ENCODE measurements around the gene LRP1B.

Gene LRP1B

DNA sequence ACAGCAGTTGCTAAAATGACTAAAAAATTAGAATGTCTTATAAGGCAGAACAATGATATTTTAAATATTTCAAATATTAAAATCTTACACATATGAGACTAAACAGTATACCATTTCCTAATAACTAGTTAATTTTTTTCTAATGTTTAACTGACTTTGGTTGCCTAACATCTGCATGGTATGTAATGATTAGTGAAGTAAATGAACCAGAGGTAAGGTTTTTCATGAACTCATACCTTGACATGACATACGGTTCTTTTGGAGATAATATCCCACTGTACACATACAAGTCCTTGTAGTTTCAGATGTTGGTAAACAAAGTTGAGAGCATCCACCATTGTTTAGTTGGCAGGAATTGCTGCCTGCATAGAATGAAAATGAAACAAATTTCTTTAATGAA, 1360.2 kb downstream of the LRP1B start:
- TF ChIP-seq TAF1 (IDR thresholded peaks at IDR 0.05; ENCODE audit: low read depth), result no peak
- TF ChIP-seq RAD21 (IDR thresholded peaks at IDR 0.05; ENCODE audit: low read depth), result no peak
- TF ChIP-seq EGR1 (IDR thresholded peaks at IDR 0.05), result no peak
- TF ChIP-seq ZBTB7A (IDR thresholded peaks at IDR 0.05; ENCODE audit: low read depth), result no peak

- TF ChIP-seq, protein P1, sequence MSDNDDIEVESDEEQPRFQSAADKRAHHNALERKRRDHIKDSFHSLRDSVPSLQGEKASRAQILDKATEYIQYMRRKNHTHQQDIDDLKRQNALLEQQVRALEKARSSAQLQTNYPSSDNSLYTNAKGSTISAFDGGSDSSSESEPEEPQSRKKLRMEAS (IDR thresholded peaks at IDR 0.05), result no peak
Observed at GRCh38 chr2:140761807-140762206, 1369.0 kb downstream of the LRP1B start.

DNA sequence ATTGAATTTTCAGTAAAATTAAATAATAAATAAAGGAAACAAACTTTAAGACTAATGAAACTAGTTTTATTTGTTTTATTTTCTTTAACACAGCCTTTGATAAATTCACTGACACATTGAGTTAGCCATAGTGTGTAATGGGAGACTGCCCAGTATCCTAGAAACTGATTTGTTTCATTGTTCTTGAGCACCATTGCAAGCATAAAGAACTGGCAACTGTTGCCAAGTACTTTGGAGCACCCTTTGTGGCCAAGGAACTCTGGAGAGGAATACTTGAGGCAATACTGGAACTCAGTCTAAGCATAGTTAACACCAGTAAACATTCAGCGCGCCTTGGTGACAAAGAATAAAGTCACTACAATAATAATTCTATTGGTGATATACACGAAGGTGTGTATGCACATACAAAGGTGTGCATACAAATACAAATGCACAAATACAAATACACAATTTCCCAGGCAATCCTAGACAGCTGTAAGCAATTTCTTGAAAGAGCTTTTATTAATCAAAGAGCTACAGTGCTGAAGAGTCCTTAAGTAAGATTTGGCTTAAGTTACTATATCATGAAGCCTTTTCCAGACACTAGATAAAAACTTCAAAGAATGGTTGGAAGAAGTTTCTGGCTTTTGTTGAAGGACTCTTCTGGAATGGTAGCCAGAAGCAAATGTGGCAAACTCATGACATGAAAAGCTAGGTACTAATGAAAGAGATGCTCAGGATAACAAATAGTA, 1371.2 kb downstream of the LRP1B start:
- TF ChIP-seq YY1 (IDR thresholded peaks at IDR 0.05; ENCODE audit: low read depth), result no peak
- 0 out of 2 replicates have a peak, but pooled peaks have one; percentile 33 for TF ChIP-seq EP300 (IDR thresholded peaks at IDR 0.05; ENCODE audit: borderline replicate concordance)
- TF ChIP-seq, protein P2, sequence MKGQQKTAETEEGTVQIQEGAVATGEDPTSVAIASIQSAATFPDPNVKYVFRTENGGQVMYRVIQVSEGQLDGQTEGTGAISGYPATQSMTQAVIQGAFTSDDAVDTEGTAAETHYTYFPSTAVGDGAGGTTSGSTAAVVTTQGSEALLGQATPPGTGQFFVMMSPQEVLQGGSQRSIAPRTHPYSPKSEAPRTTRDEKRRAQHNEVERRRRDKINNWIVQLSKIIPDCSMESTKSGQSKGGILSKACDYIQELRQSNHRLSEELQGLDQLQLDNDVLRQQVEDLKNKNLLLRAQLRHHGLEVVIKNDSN (IDR thresholded peaks at IDR 0.05), result no peak
- peak; percentile 75 for TF ChIP-seq NFIC (IDR thresholded peaks at IDR 0.05)
- TF ChIP-seq, protein P1 (IDR thresholded peaks at IDR 0.05), result no peak
- TF ChIP-seq CEBPB (IDR thresholded peaks at IDR 0.05), result no peak
- TF ChIP-seq CREB1 (IDR thresholded peaks at IDR 0.05; ENCODE audit: low read depth), result no peak

DNA sequence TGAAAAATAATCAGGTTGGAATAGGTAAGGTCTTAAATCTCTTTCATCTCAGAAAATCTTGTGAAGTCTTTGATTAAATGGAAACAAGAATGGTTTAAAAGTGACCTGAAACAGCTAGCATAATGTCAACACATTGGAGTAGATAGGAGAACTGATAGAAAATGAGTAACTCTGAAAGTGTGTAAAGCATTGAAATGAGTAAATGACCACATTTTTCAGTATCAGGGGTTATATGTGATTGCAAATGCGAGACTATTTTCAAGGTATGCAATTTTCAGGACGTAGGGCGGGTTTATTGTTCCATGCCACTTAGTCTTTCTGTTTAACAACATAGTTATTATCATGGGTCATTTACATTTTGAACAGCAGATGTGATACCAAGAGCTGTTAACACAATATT, 1383.2 kb downstream of the LRP1B start:
- TF ChIP-seq ZBTB7A (IDR thresholded peaks at IDR 0.05; ENCODE audit: low read depth), result no peak
- TF ChIP-seq, protein P3, sequence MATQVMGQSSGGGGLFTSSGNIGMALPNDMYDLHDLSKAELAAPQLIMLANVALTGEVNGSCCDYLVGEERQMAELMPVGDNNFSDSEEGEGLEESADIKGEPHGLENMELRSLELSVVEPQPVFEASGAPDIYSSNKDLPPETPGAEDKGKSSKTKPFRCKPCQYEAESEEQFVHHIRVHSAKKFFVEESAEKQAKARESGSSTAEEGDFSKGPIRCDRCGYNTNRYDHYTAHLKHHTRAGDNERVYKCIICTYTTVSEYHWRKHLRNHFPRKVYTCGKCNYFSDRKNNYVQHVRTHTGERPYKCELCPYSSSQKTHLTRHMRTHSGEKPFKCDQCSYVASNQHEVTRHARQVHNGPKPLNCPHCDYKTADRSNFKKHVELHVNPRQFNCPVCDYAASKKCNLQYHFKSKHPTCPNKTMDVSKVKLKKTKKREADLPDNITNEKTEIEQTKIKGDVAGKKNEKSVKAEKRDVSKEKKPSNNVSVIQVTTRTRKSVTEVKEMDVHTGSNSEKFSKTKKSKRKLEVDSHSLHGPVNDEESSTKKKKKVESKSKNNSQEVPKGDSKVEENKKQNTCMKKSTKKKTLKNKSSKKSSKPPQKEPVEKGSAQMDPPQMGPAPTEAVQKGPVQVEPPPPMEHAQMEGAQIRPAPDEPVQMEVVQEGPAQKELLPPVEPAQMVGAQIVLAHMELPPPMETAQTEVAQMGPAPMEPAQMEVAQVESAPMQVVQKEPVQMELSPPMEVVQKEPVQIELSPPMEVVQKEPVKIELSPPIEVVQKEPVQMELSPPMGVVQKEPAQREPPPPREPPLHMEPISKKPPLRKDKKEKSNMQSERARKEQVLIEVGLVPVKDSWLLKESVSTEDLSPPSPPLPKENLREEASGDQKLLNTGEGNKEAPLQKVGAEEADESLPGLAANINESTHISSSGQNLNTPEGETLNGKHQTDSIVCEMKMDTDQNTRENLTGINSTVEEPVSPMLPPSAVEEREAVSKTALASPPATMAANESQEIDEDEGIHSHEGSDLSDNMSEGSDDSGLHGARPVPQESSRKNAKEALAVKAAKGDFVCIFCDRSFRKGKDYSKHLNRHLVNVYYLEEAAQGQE (IDR thresholded peaks at IDR 0.05; ENCODE audit: low read depth), result no peak
- TF ChIP-seq TCF12 (IDR thresholded peaks at IDR 0.05; ENCODE audit: low read depth), result no peak
- no peak for TF ChIP-seq RAD21 (IDR thresholded peaks at IDR 0.05; ENCODE audit: low read depth)
- TF ChIP-seq NFIC (IDR thresholded peaks at IDR 0.05), result no peak
- no peak for TF ChIP-seq EGR1 (IDR thresholded peaks at IDR 0.05)
- no peak for TF ChIP-seq TAF1 (IDR thresholded peaks at IDR 0.05; ENCODE audit: low read depth)
- no peak for TF ChIP-seq FOXM1 (IDR thresholded peaks at IDR 0.05; ENCODE audit: borderline replicate concordance, low read depth)
- no peak for TF ChIP-seq CREB1 (IDR thresholded peaks at IDR 0.05; ENCODE audit: low read depth)
- TF ChIP-seq, protein P1 (IDR thresholded peaks at IDR 0.05), result no peak
- TF ChIP-seq, protein P2 (IDR thresholded peaks at IDR 0.05), result no peak
- no peak for TF ChIP-seq EP300 (IDR thresholded peaks at IDR 0.05; ENCODE audit: borderline replicate concordance)
- no peak for TF ChIP-seq YY1 (IDR thresholded peaks at IDR 0.05; ENCODE audit: low read depth)
- TF ChIP-seq CEBPB (IDR thresholded peaks at IDR 0.05), result no peak
- TF ChIP-seq TEAD4 (IDR thresholded peaks at IDR 0.05), result no peak

- TF ChIP-seq TAF1 (IDR thresholded peaks at IDR 0.05; ENCODE audit: low read depth) (no peak), CREB1 (IDR thresholded peaks at IDR 0.05; ENCODE audit: low read depth) (no peak), RAD21 (IDR thresholded peaks at IDR 0.05; ENCODE audit: low read depth) (no peak), NFIC (IDR thresholded peaks at IDR 0.05) (no peak), YY1 (IDR thresholded peaks at IDR 0.05; ENCODE audit: low read depth) (no peak), TEAD4 (IDR thresholded peaks at IDR 0.05) (no peak), EP300 (IDR thresholded peaks at IDR 0.05; ENCODE audit: borderline replicate concordance) (no peak), EGR1 (IDR thresholded peaks at IDR 0.05) (no peak), TCF12 (IDR thresholded peaks at IDR 0.05; ENCODE audit: low read depth) (no peak), CEBPB (IDR thresholded peaks at IDR 0.05) (no peak), ZBTB7A (IDR thresholded peaks at IDR 0.05; ENCODE audit: low read depth) (no peak), FOXM1 (IDR thresholded peaks at IDR 0.05; ENCODE audit: borderline replicate concordance, low read depth) (no peak)
- TF ChIP-seq, protein P3 (IDR thresholded peaks at IDR 0.05; ENCODE audit: low read depth), result no peak
- TF ChIP-seq, protein P1 (IDR thresholded peaks at IDR 0.05), result no peak
- TF ChIP-seq, protein P2 (IDR thresholded peaks at IDR 0.05), result no peak
Observed at GRCh38 chr2:140747090-140747489, 1383.7 kb downstream of the LRP1B start.

Measured in Ishikawa (cell line).